C4-2B (cell line): Measurements from ENCODE around the gene MAP1B.
A peak's percentile ranks its signal among the peaks of the same experiment; 100 is the strongest.

Experiments
- H3K27ac ChIP-seq: fragments of 450-650 bp; 2 replicates; pipeline ENCODE4 v1.5.1; 2017
- ZFX ChIP-seq: fragments of 450-650 bp; IDR thresholded peaks from 2 replicates; pipeline ENCODE4 v1.6.1; 2017
- TF ChIP-seq, protein P1 (sequence below): fragments of 450-650 bp; conservative IDR thresholded peaks from 2 replicates; pipeline ENCODE4 v1.5.1; 2017; ENCODE audit warnings: mild to moderate bottlenecking

The MAP1B gene

DNA sequence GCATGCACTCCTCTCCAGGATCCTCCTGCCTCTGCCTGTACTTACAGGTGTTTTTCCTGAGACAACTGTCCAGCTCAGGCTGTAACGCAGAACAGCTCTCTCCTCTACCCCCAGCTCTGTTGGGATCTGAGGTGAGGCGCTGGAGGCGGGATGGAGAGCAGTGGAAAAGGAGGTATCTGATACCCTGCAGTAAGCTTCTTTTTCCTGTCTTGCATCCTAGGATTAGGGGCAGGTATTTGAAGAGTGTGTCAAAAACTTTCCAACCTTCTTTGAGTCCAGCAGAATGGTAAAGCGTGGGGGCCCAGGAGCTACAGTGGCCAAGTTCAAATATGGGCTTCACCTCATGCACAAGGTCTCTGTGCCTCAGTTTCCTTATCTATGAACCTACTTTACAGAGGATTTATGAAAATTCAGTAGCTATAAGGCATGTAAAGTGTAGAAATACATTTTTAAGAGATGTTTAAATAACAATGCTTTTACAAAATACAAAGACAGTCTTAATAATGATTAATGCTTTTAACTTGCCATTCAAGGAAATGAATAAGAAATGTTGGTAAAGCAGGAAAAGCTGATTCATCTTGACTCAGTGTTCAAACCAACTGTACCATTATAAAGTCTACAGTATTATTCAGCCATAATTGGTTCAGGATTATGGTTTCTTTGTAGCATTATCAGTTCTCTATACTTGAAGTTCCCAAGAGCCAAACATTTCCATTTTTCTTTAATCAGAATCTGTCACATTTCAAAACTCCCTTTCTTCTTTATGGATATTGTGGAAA lies 26.1 kb downstream of the MAP1B start:
- H3K27ac ChIP-seq: no peak overlapping the region
- TF ChIP-seq, protein P1, sequence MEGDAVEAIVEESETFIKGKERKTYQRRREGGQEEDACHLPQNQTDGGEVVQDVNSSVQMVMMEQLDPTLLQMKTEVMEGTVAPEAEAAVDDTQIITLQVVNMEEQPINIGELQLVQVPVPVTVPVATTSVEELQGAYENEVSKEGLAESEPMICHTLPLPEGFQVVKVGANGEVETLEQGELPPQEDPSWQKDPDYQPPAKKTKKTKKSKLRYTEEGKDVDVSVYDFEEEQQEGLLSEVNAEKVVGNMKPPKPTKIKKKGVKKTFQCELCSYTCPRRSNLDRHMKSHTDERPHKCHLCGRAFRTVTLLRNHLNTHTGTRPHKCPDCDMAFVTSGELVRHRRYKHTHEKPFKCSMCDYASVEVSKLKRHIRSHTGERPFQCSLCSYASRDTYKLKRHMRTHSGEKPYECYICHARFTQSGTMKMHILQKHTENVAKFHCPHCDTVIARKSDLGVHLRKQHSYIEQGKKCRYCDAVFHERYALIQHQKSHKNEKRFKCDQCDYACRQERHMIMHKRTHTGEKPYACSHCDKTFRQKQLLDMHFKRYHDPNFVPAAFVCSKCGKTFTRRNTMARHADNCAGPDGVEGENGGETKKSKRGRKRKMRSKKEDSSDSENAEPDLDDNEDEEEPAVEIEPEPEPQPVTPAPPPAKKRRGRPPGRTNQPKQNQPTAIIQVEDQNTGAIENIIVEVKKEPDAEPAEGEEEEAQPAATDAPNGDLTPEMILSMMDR: no peak
- TF ChIP-seq ZFX: no peak

DNA sequence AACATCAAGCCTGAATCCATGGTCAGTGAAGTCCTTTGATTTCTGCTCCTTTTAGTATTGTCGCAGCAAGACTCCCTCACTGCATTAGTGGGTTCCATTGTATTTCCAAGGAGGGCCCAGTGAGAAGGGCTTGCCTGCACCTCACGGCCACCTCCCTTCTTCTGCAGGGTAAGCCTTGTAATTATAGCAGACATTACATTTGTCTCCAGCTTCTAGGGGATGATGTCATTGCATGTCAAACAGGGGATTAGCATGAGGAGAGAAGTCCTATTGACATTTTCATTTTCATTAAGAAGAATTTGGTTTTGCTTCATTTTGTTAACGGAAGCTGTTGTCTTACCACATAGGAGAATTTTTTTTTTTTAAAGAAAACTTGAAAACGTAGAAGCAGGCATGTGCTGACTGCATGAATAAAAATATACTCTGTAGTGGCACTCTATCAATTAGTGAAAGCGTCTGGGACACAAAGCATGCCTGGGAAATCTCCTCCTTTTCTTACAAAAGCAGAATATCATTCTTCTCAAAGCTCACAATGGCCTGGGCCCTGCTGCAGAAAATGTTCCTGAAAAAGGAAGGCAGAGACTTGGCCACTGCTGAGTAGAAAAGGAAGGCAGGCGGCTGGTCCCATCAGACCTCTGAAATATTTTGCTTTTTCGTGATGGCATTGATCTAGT lies 27.1 kb downstream of the MAP1B start:
- no peak overlapping the region for H3K27ac ChIP-seq
- no peak for TF ChIP-seq ZFX
- TF ChIP-seq, protein P1: no peak

DNA sequence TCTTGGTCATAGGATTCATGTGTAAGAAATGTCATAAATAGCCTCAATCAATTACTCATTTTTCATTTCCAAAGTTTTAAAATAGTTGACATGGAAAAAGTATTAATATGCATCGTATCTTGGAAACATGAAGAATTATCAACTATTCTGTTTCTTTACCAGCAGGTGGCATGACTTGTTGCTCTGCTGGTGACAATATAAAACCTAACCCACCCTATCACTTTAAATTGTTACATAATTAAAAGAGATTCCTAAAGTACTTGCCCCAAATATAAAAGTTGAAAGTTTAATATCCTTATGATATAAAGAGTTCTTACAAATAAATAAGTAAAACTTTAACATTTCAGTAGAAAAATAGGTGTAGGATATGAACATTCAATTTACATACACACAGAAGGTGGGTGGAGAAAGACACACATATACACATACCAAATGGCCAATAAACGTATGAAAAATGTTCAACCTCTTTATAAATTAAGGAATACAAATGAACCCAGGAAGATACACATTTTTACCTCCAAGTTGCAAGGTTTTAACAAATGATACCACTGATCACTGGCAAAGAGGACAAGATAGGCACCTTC lies 30.6 kb downstream of the MAP1B start:
- TF ChIP-seq, protein P1: peak; percentile 82
- TF ChIP-seq ZFX: no peak
- H3K27ac ChIP-seq: no peak overlapping the region

DNA sequence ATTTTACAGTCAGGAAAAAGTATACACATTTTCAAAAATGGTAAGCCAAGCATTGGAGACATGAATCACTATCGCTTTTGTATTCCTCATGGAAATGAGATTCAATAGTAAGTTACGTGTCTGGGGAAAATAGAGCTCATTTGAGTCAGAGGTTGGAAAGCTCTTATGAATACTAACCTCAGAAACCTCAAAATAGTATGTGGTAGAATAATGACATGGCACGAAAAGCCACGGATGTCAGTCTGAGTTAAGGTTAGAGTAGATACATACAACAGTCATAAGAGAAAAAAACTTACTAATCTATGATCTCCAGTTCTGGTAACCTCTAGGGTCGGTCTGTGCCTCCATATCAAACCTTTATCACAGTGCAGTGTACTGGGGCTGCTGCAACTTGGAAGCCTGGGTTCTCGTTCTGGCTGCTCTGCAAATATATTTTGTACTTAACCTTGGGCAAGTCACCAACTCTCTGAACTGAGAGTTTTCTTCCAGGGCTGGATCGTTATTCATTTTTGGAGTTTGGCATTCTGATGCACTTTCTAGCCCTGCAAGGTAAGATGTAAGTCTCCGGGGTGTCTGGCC lies 31.8 kb downstream of the MAP1B start:
- H3K27ac ChIP-seq: peak overlapping the region; percentile 29; the same call in 1 of the 2 replicates
- TF ChIP-seq, protein P1: no peak
- TF ChIP-seq ZFX: no peak

DNA sequence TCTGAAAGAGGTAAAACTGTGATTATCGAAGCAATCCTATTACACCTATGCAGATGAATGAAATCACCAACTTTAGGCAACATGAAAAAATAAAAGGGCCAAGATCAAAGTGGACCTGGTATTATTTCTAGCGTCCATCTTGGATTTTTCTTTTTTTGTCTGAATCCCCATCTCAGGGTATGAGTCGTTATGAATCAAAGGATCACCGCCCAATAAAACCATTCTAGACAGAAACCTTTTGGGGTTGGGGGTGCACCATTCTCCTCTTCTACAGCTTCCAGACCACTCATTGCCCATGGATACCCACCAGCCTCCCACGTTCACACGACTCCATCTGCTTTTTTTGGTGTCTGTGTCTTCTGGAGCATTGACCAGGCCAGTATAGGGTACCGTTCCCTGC lies 33.4 kb downstream of the MAP1B start:
- H3K27ac ChIP-seq: no peak overlapping the region
- TF ChIP-seq, protein P1: no peak
- no peak for TF ChIP-seq ZFX

DNA sequence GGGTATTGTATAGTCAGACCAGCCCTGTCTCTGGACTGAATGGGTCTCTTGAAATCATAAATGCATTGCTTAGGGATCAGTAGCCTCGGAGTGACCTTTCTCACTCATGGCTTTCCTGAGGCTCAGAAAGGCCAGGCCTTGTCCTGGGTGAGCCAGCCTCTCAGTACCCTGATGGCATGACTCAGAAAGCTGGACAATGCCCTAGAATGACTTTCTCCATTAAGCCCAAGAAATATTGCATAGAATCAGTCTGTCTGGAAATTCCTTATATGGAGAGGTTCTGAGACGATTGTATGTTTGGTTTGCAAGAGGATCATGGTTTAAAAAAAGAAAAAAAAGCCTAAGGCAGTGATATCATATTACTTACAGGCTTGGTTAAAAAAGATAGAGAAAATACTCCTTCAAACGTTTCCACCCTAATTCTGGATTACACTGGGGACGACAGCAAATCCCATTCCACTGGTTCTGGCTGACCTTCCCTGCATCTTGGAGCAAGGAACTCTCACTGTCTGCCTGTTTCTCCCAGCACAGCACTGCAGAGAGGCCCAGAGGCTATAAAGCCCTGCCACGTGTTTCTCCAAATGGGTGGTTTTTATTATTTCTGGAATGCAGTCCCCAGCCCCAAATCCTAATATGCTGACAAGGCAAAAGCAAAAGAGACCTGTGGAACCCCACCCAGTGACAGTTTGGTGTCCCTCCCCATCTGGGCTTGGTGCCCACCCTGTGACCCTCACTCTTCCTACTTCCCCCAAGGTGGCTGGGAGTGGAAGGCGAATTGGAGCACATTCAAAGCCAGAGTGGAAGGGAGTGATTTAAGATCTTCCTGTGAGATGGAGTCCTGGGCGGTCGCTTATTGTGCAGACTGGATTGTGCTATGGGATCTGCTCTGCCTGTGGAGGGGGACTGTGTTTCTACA lies 34.4 kb downstream of the MAP1B start:
- no peak overlapping the region for H3K27ac ChIP-seq
- TF ChIP-seq ZFX: no peak
- TF ChIP-seq, protein P1: no peak
